Spleen (tissue), 11 donors: ENCODE results near the gene ISY1. TPM values are rescaled to one million over a fixed set of nuclear protein-coding genes. Genes with fewer than 3 reads are reported as not detected.

Experiments used
- DNase-seq: peaks from one replicate; pipeline ENCODE4 v3.0.0-alpha.2; 2020
- H3K27ac ChIP-seq, 8 donors: fragments of 200-600 bp; sonication (generic) in 7 of 8; 1 replicate in 4 of 8; 2 replicates in 4 of 8; pipeline versions ENCODE4 v1.5.0 to v1.8.0; 2016 to 2021; ENCODE audit warnings: inconsistent platforms in 4 of 8, mild to moderate bottlenecking in 4 of 8, moderate library complexity in 1 of 8
- H3K27me3 ChIP-seq, 7 donors: fragments of 200-600 bp; sonication (generic) in 6 of 7; replicated peaks in 1 of 7; 1 replicate in 4 of 7; 2 replicates in 3 of 7; pipeline versions ENCODE4 v1.5.0 to v1.8.0; 2016 to 2021; ENCODE audit warnings: inconsistent platforms in 3 of 7, mild to moderate bottlenecking in 1 of 7
- H3K36me3 ChIP-seq, 6 donors: fragments of 200-600 bp; sonication (generic) in 5 of 6; 1 replicate in 4 of 6; 2 replicates in 2 of 6; pipeline versions ENCODE4 v1.5.0 to v1.8.0; 2016 to 2021; ENCODE audit warnings: inconsistent platforms in 2 of 6
- H3K4me1 ChIP-seq, 6 donors: fragments of 200-600 bp; sonication (generic) in 5 of 6; 1 replicate in 3 of 6; 2 replicates in 3 of 6; pipeline versions ENCODE4 v1.5.0 to v1.8.0; 2016 to 2021; ENCODE audit warnings: inconsistent platforms in 3 of 6
- H3K4me3 ChIP-seq, 8 donors: fragments of 200-600 bp; sonication (generic) in 7 of 8; 1 replicate in 4 of 8; 2 replicates in 4 of 8; pipeline versions ENCODE4 v1.5.0 to v1.8.0; 2016 to 2021; ENCODE audit warnings: inconsistent platforms in 4 of 8, mild to moderate bottlenecking in 4 of 8, moderate library complexity in 2 of 8
- H3K9me3 ChIP-seq, 8 donors: fragments of 200-600 bp; sonication (generic) in 7 of 8; 1 replicate in 4 of 8; 2 replicates in 4 of 8; pipeline versions ENCODE4 v1.5.0 to v1.8.0; 2016 to 2021; ENCODE audit warnings: inconsistent platforms in 4 of 8
- POLR2A ChIP-seq, 3 donors: fragments of 450-650 bp; IDR thresholded peaks; one replicate each; pipeline ENCODE4 v1.5.1; 2017; ENCODE audit warnings: antibody characterized with exemption in 3 of 3, mild to moderate bottlenecking in 1 of 3
- POLR2AphosphoS5 ChIP-seq, 3 donors: sonication (generic); formaldehyde crosslinking; IDR thresholded peaks; one replicate each; pipeline ENCODE4 v1.5.1; 2017; ENCODE audit warnings: antibody characterized with exemption in 3 of 3
- WGBS, 5 donors: extraction: QIAGEN DNeasy Blood & Tissue Kit in 3 of 5; methylation state at CpG; one replicate each; pipeline versions ENCODE4 v1.1.5 to v1.1.7; 2013 to 2018; 5-methylcytosine and 5-hydroxymethylcytosine counted together
- intact Hi-C: fragments of 100-400 bp; cut with DNase I; formaldehyde crosslinking; loops from one replicate; pipeline ENCODE4 v1.15.0; 2023; ENCODE audit warnings: low total_unique reads
- polyA plus RNA-seq, 3 donors: library from polyadenylated mRNA; stranded (reverse); fragments of 200-250 nt; gene quantifications; one replicate each; pipeline ENCODE4 v1.2.1, GENCODE V29; 2013
- total RNA-seq, 7 donors: library from RNA; depleted of rRNA in 3 of 7; stranded (reverse); fragments of >200 nt in 3 of 7; fragmentation: NEBNext Ultra II Directional in 4 of 7; extraction: Animal tissue kit (Norgen Biotek cat#: 25700) in 4 of 7; gene quantifications; one replicate each; pipeline versions ENCODE4 v1.1.0 to v1.2.1, GENCODE V29; 2016 to 2021
- TF ChIP-seq, protein P1 (sequence below), 11 experiments: fragments of 200-600 bp in 7 of 11; fragments of 450-650 bp in 4 of 11; sonication (generic) in 4 of 11; IDR thresholded peaks in 8 of 11; conservative IDR thresholded peaks in 3 of 11; 1 replicate in 7 of 11; 2 replicates in 4 of 11; pipeline versions ENCODE4 v1.4.0 to v1.8.0; 2016 to 2021; ENCODE audit warnings: antibody characterized with exemption in 11 of 11, inconsistent platforms in 4 of 11, mild to moderate bottlenecking in 1 of 11
- donor health status: healthy with polysubstance abuse.
- donor health status: DM: no; HTN: no; CAD: no; lungs with moderate emphysema.
- donor health status: DM: no; HTN: no; CAD: no.
- donor health status: Bipolar disorder and iron deficiency.
- donor health status: healthy.
- donor health status: DM: no; HTN: no; CAD: no.
- donor health status: DM: yes; HTN: yes; CAD: no.

ISY1 gene
- total and polyA plus RNA-seq, 10 donors = 21.4 to 33.8 (median 27.5) TPM

GRCh38 chr3:129105862-129106261, 55.0 kb downstream of the ISY1 start:
- peaks cover 0 to 80% (median 10%) of the 10 kb centered on the region in 6 donors for H3K4me1 ChIP-seq
- 87 to 93% (median 92%) methylated on average over 4 of the region's 4 CpGs for WGBS, 5 donors
- intact Hi-C loops = no loop called here
- H3K4me3 ChIP-seq = no peak overlapping the region
- no peak for DNase-seq
- H3K9me3 ChIP-seq = no peaks in the 10 kb centered on the region
- no peaks in the 10 kb centered on the region for H3K27me3 ChIP-seq
- H3K36me3 ChIP-seq = peaks cover 0 to 97% (median 26%) of the 10 kb centered on the region in 6 donors
- no peak for TF ChIP-seq POLR2A (IDR thresholded peaks at IDR 0.05)
- TF ChIP-seq POLR2AphosphoS5 (IDR thresholded peaks at IDR 0.05) = no peak
- TF ChIP-seq, protein P1, sequence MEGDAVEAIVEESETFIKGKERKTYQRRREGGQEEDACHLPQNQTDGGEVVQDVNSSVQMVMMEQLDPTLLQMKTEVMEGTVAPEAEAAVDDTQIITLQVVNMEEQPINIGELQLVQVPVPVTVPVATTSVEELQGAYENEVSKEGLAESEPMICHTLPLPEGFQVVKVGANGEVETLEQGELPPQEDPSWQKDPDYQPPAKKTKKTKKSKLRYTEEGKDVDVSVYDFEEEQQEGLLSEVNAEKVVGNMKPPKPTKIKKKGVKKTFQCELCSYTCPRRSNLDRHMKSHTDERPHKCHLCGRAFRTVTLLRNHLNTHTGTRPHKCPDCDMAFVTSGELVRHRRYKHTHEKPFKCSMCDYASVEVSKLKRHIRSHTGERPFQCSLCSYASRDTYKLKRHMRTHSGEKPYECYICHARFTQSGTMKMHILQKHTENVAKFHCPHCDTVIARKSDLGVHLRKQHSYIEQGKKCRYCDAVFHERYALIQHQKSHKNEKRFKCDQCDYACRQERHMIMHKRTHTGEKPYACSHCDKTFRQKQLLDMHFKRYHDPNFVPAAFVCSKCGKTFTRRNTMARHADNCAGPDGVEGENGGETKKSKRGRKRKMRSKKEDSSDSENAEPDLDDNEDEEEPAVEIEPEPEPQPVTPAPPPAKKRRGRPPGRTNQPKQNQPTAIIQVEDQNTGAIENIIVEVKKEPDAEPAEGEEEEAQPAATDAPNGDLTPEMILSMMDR (IDR thresholded peaks at IDR 0.05 in 8 of 11, conservative IDR thresholded peaks at IDR 0.05 in 3 of 11) = no peak
- no peak overlapping the region for H3K27ac ChIP-seq

DNA sequence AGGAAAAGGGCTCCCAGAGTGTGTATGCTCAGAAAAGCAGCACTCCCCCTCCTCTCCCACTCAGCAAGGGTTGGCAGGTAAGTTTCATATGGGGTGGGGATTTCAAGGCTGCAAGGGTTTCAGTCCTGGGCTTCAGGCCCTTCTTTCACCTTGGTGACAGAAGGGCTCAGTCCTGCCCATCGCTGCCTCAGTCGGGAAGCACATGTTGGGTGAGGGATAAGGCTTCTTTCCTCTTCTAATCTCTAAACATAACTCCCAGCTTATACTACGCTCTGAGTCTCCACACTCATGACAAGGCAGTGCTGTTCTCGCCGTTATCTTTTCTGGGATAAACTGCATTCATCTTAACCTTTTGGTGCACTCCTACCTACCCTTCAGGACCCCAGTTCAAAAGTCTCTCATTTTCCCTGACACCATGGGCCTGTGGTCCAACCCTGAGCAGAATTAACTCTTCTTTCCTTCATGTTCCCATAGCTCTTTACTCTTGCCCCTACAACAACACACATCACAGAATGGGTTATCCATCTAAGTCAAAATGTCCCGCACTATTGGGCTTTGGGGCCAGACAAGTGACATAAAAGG, 56.3 kb downstream of the ISY1 start:
- 90 to 98% (median 96%) methylated on average over 6 of the region's 6 CpGs for WGBS, 5 donors
- no peaks in the 10 kb centered on the region for H3K27me3 ChIP-seq
- intact Hi-C loops = no loop called here
- no peaks in the 10 kb centered on the region for H3K9me3 ChIP-seq
- H3K27ac ChIP-seq = no peak overlapping the region
- H3K4me3 ChIP-seq = no peak overlapping the region
- DNase-seq = no peak
- H3K4me1 ChIP-seq = peaks cover 0 to 83% (median 10%) of the 10 kb centered on the region in 6 donors
- peaks cover 0 to 91% (median 23%) of the 10 kb centered on the region in 6 donors for H3K36me3 ChIP-seq
- TF ChIP-seq POLR2A (IDR thresholded peaks at IDR 0.05) (no peak), POLR2AphosphoS5 (IDR thresholded peaks at IDR 0.05) (no peak)
- TF ChIP-seq, protein P1 (IDR thresholded peaks at IDR 0.05 in 8 of 11, conservative IDR thresholded peaks at IDR 0.05 in 3 of 11) = no peak

DNA sequence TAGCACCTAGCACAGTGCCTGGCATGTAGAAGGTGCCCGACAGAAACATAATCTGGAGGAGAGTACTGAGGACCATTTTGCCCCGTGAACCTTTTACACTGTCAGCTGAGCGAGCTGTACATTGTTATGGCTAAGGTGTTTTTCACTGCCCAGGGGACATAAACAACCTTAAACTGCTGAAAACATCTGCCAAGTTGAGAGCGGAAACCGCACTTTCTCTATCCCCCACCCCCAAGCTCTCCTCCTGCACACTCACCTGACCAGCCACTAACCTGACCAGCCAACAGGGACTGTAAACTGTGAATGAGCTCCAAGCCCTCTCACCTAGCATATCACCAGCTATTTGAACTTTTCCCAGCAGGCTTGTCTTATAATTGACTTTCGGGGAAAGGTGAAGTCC, 56.8 kb downstream of the ISY1 start:
- Histone ChIP-seq H3K9me3 (no peaks in the 10 kb centered on the region), H3K27me3 (no peaks in the 10 kb centered on the region), H3K4me1 (peaks cover 0 to 83% (median 10%) of the 10 kb centered on the region in 6 donors), H3K36me3 (peaks cover 0 to 91% (median 21%) of the 10 kb centered on the region in 6 donors), H3K27ac (no peak overlapping the region), H3K4me3 (no peak overlapping the region)
- DNase-seq = no peak
- TF ChIP-seq POLR2AphosphoS5 (IDR thresholded peaks at IDR 0.05) = no peak
- no peak for TF ChIP-seq POLR2A (IDR thresholded peaks at IDR 0.05)
- TF ChIP-seq, protein P1 (IDR thresholded peaks at IDR 0.05 in 8 of 11, conservative IDR thresholded peaks at IDR 0.05 in 3 of 11) = no peak
- 95 to 99% (median 97%) methylated on average over 6 of the region's 6 CpGs for WGBS, 5 donors
- intact Hi-C loops = no loop called here

DNA sequence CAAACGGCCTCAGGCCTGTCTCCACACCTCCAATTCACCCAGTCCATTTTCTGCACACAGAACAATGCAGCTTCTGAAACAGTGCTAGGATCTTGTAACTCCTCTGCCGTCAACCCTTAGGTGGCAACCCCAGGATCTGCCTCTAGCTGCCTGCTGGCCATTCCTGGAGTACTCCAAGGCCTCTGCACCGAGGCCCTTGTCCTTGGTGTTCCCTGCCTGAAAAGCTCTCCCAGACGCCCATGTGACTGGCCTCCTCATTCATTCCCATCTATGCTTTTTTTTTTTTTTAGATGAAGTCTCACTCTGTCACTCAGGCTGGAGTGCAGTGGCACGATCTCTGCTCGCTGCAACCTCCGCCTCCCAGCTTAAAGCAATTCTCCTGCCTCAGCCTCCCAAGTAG, 57.6 kb downstream of the ISY1 start:
- intact Hi-C loops = no loop called here
- WGBS, 5 donors = 85 to 91% (median 90%) methylated on average over 7 of the region's 7 CpGs
- TF ChIP-seq POLR2AphosphoS5 (IDR thresholded peaks at IDR 0.05) (no peak), POLR2A (IDR thresholded peaks at IDR 0.05) (no peak)
- TF ChIP-seq, protein P1 (IDR thresholded peaks at IDR 0.05 in 8 of 11, conservative IDR thresholded peaks at IDR 0.05 in 3 of 11) = no peak
- peaks cover 0 to 91% (median 22%) of the 10 kb centered on the region in 6 donors for H3K36me3 ChIP-seq
- H3K9me3 ChIP-seq = no peaks in the 10 kb centered on the region
- peaks cover 0 to 76% (median 10%) of the 10 kb centered on the region in 6 donors for H3K4me1 ChIP-seq
- no peak overlapping the region for H3K4me3 ChIP-seq
- no peak for DNase-seq
- H3K27ac ChIP-seq = no peak overlapping the region
- no peaks in the 10 kb centered on the region for H3K27me3 ChIP-seq
